GM20431 (cell line): ENCODE results near the gene KCTD17.

Experiments used
- in situ Hi-C: fragments of 300-500 bp; cut with MseI, MboI; formaldehyde crosslinking; loops from one replicate; pipeline ENCODE4 v1.15.0; 2020; ENCODE audit warnings: low sequenced_read_pairs; ENCODE audit not compliant: unreplicated experiment

Gene KCTD17

GRCh38 chr22:37056246-37056645 lies 4.7 kb downstream of the KCTD17 start:
- in situ Hi-C loops = no loop called here

- in situ Hi-C loops = no loop called here
Observed at GRCh38 chr22:37057226-37057625, 5.7 kb downstream of the KCTD17 start.

GRCh38 chr22:37057796-37058510 lies 6.4 kb downstream of the KCTD17 start:
- in situ Hi-C loops = no loop called here

- in situ Hi-C loops = no loop called here
Observed at GRCh38 chr22:37058917-37059701, 7.6 kb downstream of the KCTD17 start.

- in situ Hi-C loops = no loop called here
Observed at GRCh38 chr22:37059876-37060449, 8.4 kb downstream of the KCTD17 start.

GRCh38 chr22:37060801-37061610 lies 9.5 kb downstream of the KCTD17 start:
- in situ Hi-C loops = no loop called here

- in situ Hi-C loops = no loop called here
Observed at GRCh38 chr22:37061611-37062375, 10.3 kb downstream of the KCTD17 start.

- in situ Hi-C loops = no loop called here
Observed at GRCh38 chr22:37062376-37062675, 10.8 kb downstream of the KCTD17 start.

- in situ Hi-C loops = no loop called here
Observed at GRCh38 chr22:37062702-37063381, 11.3 kb downstream of the KCTD17 start.

- in situ Hi-C loops = no loop called here
Observed at GRCh38 chr22:37063431-37064420, 12.2 kb downstream of the KCTD17 start.

GRCh38 chr22:37064553-37064952 lies 13.0 kb downstream of the KCTD17 start:
- in situ Hi-C loops = no loop called here

- in situ Hi-C loops = no loop called here
Observed at GRCh38 chr22:37065180-37065579, 13.6 kb downstream of the KCTD17 start.

GRCh38 chr22:37065961-37066360 lies 14.4 kb downstream of the KCTD17 start:
- in situ Hi-C loops = no loop called here

GRCh38 chr22:37067428-37067827 lies 15.9 kb downstream of the KCTD17 start:
- in situ Hi-C loops = no loop called here

- in situ Hi-C loops = no loop called here
Observed at GRCh38 chr22:37068859-37069258, 17.3 kb downstream of the KCTD17 start.

GRCh38 chr22:37069319-37069718 lies 17.8 kb downstream of the KCTD17 start:
- in situ Hi-C loops = no loop called here

- in situ Hi-C loops = no loop called here
Observed at GRCh38 chr22:37069719-37070118, 18.2 kb downstream of the KCTD17 start.

GRCh38 chr22:37070334-37070733 lies 18.8 kb downstream of the KCTD17 start:
- in situ Hi-C loops = no loop called here
